ENCODE data around the gene FCRL6. TPM values are rescaled to one million over a fixed set of nuclear protein-coding genes. Genes with fewer than 3 reads are reported as not detected.

FCRL6 gene
- total RNA-seq, 1 donor from 2014 or later = not detected

- no peak for DNase-seq (ENCODE audit: low read depth)
- Histone ChIP-seq H2AFZ (ENCODE audit: low read depth, low read length) (no peak overlapping the region), H3K36me3 (ENCODE audit: insufficient read depth, low read length) (no peaks in the 10 kb centered on the region), H3K9ac (ENCODE audit: low read length) (no peak overlapping the region), H3K4me3 (ENCODE audit: insufficient read depth, low read depth, low read length) (no peak overlapping the region), H3K9me3 (ENCODE audit: insufficient read depth, low read depth, low read length) (no peaks in the 10 kb centered on the region), H3K27me3 (ENCODE audit: insufficient read depth, low read length) (no peaks in the 10 kb centered on the region), H3K79me2 (ENCODE audit: insufficient read depth, low read length) (no peaks in the 10 kb centered on the region), H3K27ac (ENCODE audit: low read depth, low read length) (no peak overlapping the region), H4K20me1 (ENCODE audit: insufficient read depth, low read length) (no peaks in the 10 kb centered on the region), H3K4me1 (ENCODE audit: insufficient read depth, low read length) (peaks cover 29% of the 10 kb centered on the region), H3K4me2 (ENCODE audit: low read length) (no peak overlapping the region)
- no peak for FAIRE-seq
- H3K36me3 Mint-ChIP-seq (ENCODE audit: low read depth, unreplicated experiment) = no peaks in the 10 kb centered on the region
- H3K27ac Mint-ChIP-seq (ENCODE audit: unreplicated experiment) = no peak overlapping the region
- TF ChIP-seq CTCF (IDR thresholded peaks at IDR 0.05; ENCODE audit: insufficient read depth, low read depth, low read length) = no peak
- TF ChIP-seq EZH2 (IDR thresholded peaks at IDR 0.05; ENCODE audit: insufficient read depth, low read length) = no peak
- no peak overlapping the region for H3K4me3 Mint-ChIP-seq (ENCODE audit: unreplicated experiment)
- H3K4me1 Mint-ChIP-seq (ENCODE audit: low read depth, unreplicated experiment) = peaks cover 17% of the 10 kb centered on the region
- no peaks in the 10 kb centered on the region for H3K9me3 Mint-ChIP-seq (ENCODE audit: unreplicated experiment)
- peaks cover 24% of the 10 kb centered on the region for H3K27me3 Mint-ChIP-seq (ENCODE audit: low read depth, unreplicated experiment)
These were observed 55.7 kb downstream of the FCRL6 start for GRCh38 chr1:159857889-159858288.

- H3K4me3 ChIP-seq (ENCODE audit: insufficient read depth, low read depth, low read length) = no peak overlapping the region
- no peak overlapping the region for H3K27ac Mint-ChIP-seq (ENCODE audit: unreplicated experiment)
- no peaks in the 10 kb centered on the region for H3K9me3 ChIP-seq (ENCODE audit: insufficient read depth, low read depth, low read length)
- H3K27ac ChIP-seq (ENCODE audit: low read depth, low read length) = no peak overlapping the region
- no peak overlapping the region for H3K9ac ChIP-seq (ENCODE audit: low read length)
- H3K36me3 ChIP-seq (ENCODE audit: insufficient read depth, low read length) = no peaks in the 10 kb centered on the region
- H2AFZ ChIP-seq (ENCODE audit: low read depth, low read length) = no peak overlapping the region
- no peaks in the 10 kb centered on the region for H3K79me2 ChIP-seq (ENCODE audit: insufficient read depth, low read length)
- H4K20me1 ChIP-seq (ENCODE audit: insufficient read depth, low read length) = no peaks in the 10 kb centered on the region
- H3K4me3 Mint-ChIP-seq (ENCODE audit: unreplicated experiment) = no peak overlapping the region
- H3K36me3 Mint-ChIP-seq (ENCODE audit: low read depth, unreplicated experiment) = no peaks in the 10 kb centered on the region
- DNase-seq (ENCODE audit: low read depth) = no peak
- peaks cover 35% of the 10 kb centered on the region for H3K27me3 Mint-ChIP-seq (ENCODE audit: low read depth, unreplicated experiment)
- peaks cover 14% of the 10 kb centered on the region for H3K4me1 ChIP-seq (ENCODE audit: insufficient read depth, low read length)
- TF ChIP-seq CTCF (IDR thresholded peaks at IDR 0.05; ENCODE audit: insufficient read depth, low read depth, low read length) (no peak), EZH2 (IDR thresholded peaks at IDR 0.05; ENCODE audit: insufficient read depth, low read length) (no peak)
- no peaks in the 10 kb centered on the region for H3K9me3 Mint-ChIP-seq (ENCODE audit: unreplicated experiment)
- no peak overlapping the region for H3K4me2 ChIP-seq (ENCODE audit: low read length)
- peaks cover 8% of the 10 kb centered on the region for H3K4me1 Mint-ChIP-seq (ENCODE audit: low read depth, unreplicated experiment)
- no peak for FAIRE-seq
- no peaks in the 10 kb centered on the region for H3K27me3 ChIP-seq (ENCODE audit: insufficient read depth, low read length)
These were observed 57.7 kb downstream of the FCRL6 start for GRCh38 chr1:159859767-159860322.

- FAIRE-seq (no peak), DNase-seq (ENCODE audit: low read depth) (no peak)
- Mint-ChIP-seq H3K36me3 (ENCODE audit: low read depth, unreplicated experiment) (no peaks in the 10 kb centered on the region), H3K4me3 (ENCODE audit: unreplicated experiment) (no peak overlapping the region), H3K27me3 (ENCODE audit: low read depth, unreplicated experiment) (peaks cover 35% of the 10 kb centered on the region), H3K27ac (ENCODE audit: unreplicated experiment) (no peak overlapping the region), H3K4me1 (ENCODE audit: low read depth, unreplicated experiment) (peaks cover 8% of the 10 kb centered on the region), H3K9me3 (ENCODE audit: unreplicated experiment) (no peaks in the 10 kb centered on the region)
- TF ChIP-seq CTCF (IDR thresholded peaks at IDR 0.05; ENCODE audit: insufficient read depth, low read depth, low read length) (no peak), EZH2 (IDR thresholded peaks at IDR 0.05; ENCODE audit: insufficient read depth, low read length) (no peak)
- Histone ChIP-seq H3K79me2 (ENCODE audit: insufficient read depth, low read length) (no peaks in the 10 kb centered on the region), H3K4me1 (ENCODE audit: insufficient read depth, low read length) (peaks cover 8% of the 10 kb centered on the region), H3K4me3 (ENCODE audit: insufficient read depth, low read depth, low read length) (no peak overlapping the region), H3K9ac (ENCODE audit: low read length) (no peak overlapping the region), H4K20me1 (ENCODE audit: insufficient read depth, low read length) (no peaks in the 10 kb centered on the region), H3K9me3 (ENCODE audit: insufficient read depth, low read depth, low read length) (no peaks in the 10 kb centered on the region), H3K4me2 (ENCODE audit: low read length) (no peak overlapping the region), H2AFZ (ENCODE audit: low read depth, low read length) (no peak overlapping the region), H3K36me3 (ENCODE audit: insufficient read depth, low read length) (no peaks in the 10 kb centered on the region), H3K27me3 (ENCODE audit: insufficient read depth, low read length) (no peaks in the 10 kb centered on the region), H3K27ac (ENCODE audit: low read depth, low read length) (no peak overlapping the region)
These were observed 58.3 kb downstream of the FCRL6 start for GRCh38 chr1:159860456-159860855.

Measured in astrocyte (in vitro differentiated cells and primary cell).